ENCODE results near the gene KCNAB1. TPM values are rescaled to one million over a fixed set of nuclear protein-coding genes. Genes with fewer than 3 reads are reported as not detected.

The KCNAB1 gene
- total and polyA plus RNA-seq, 2 of the 8 experiments (the other 6 are each of a cell fraction or from before 2014, with no cell fraction given): 0.51 to 2.3 TPM

GRCh38 chr3:156382458-156383346 is 262.3 kb downstream of the KCNAB1 start:
- no peak overlapping the region for H4K5ac ChIP-seq (ENCODE audit: insufficient read length, low read depth, low read length)
- H3K9me3 ChIP-seq (ENCODE audit: insufficient read depth in 2 of 2, low read depth in 1 of 2, low read length in 1 of 2): no peaks in the 10 kb centered on the region
- 0 out of 2 replicates have a peak overlapping the region, but pooled peaks have one; percentile 83 for H2AFZ ChIP-seq (ENCODE audit: low read length)
- no peak overlapping the region for H3K27ac ChIP-seq (ENCODE audit: low read depth, low read length)
- H3K23me2 ChIP-seq (ENCODE audit: low read depth, low read length): peaks cover 2% of the 10 kb centered on the region; the same call in 1 of the 2 replicates
- no peaks in the 10 kb centered on the region for H3K27me3 ChIP-seq (replicated peaks in 1 of 4; ENCODE audit: control insufficient read depth in 3 of 4, extremely low read depth in 1 of 4, insufficient read depth in 3 of 4, low read length in 3 of 4)
- no peak overlapping the region for H3K18ac ChIP-seq (ENCODE audit: extremely low read depth, low read length)
- H2BK15ac ChIP-seq (ENCODE audit: low read length): no peak overlapping the region
- ChIA-PET POLR2A (ENCODE audit: partially characterized antibody) (interaction anchor here (0.6 kb wide), 1 partner anchor 55 kb away, joined by 4 read pairs; no protein-coding TSS in a partner anchor), CTCF (ENCODE audit: partially characterized antibody) (interaction anchor here (0.6 to 10.8 kb wide), 78 partner anchors 9 to 733 kb away, joined by 3 to 138 read pairs (median 4); no protein-coding TSS in a partner anchor)
- H3K4ac ChIP-seq (replicated peaks; ENCODE audit: insufficient read length, low read depth, low read length): no peak overlapping the region
- H3K23ac ChIP-seq (ENCODE audit: insufficient read length): no peak overlapping the region
- no peaks in the 10 kb centered on the region for H3K79me2 ChIP-seq (ENCODE audit: control insufficient read depth in 1 of 2, insufficient read depth in 2 of 2, low read length in 2 of 2)
- H3K56ac ChIP-seq (replicated peaks; ENCODE audit: insufficient read length, low read depth, low read length): no peak overlapping the region
- DNase-seq (ENCODE audit: low read depth in 1 of 2, low spot score in 2 of 2) (peak in 1 of 2 experiments; percentile 80), FAIRE-seq (peak; percentile 52)
- H4K20me1 ChIP-seq (replicated peaks in 1 of 2; ENCODE audit: control insufficient read depth in 1 of 2, insufficient read depth in 2 of 2, low read length in 2 of 2): no peaks in the 10 kb centered on the region
- no peak overlapping the region for H3K4me3 ChIP-seq (ENCODE audit: extremely low read depth in 1 of 4, insufficient read depth in 2 of 4, low read depth in 3 of 4, low read length in 4 of 4)
- H4K8ac ChIP-seq (ENCODE audit: extremely low read depth, insufficient read depth, low read length): no peak overlapping the region
- no peak overlapping the region for H4K91ac ChIP-seq (replicated peaks; ENCODE audit: insufficient read length, low read length)
- H3K14ac ChIP-seq (ENCODE audit: insufficient read length): no peak overlapping the region
- H2BK5ac ChIP-seq (ENCODE audit: low read depth, low read length): no peak overlapping the region
- H2BK20ac ChIP-seq (ENCODE audit: low read length): no peak overlapping the region
- 79% methylated on average over 9 of the region's 9 CpGs; no CpG with 5 or more reads in 1 of the 2 experiments for WGBS, 2 experiments (ENCODE audit: extremely low coverage in 1 of 2, insufficient coverage in 1 of 2, insufficient read length in 1 of 2, insufficient replicate concordance in 2 of 2, low coverage in 1 of 2, low lambda C conversion rate in 2 of 2, missing lambda C conversion rate in 1 of 2)
- no peaks in the 10 kb centered on the region for H3K4me1 ChIP-seq (replicated peaks in 1 of 4; ENCODE audit: control insufficient read depth in 3 of 4, insufficient read depth in 4 of 4, low read length in 3 of 4)
- no peak overlapping the region for H3K9ac ChIP-seq (replicated peaks in 1 of 4; ENCODE audit: extremely low read depth in 1 of 4, low read depth in 3 of 4, low read length in 3 of 4)
- no peaks in the 10 kb centered on the region for H3K36me3 ChIP-seq (ENCODE audit: control insufficient read depth in 2 of 4, insufficient read depth in 4 of 4, low read length in 3 of 4)
- H2BK12ac ChIP-seq (ENCODE audit: low read depth, low read length): no peak overlapping the region
- no peak overlapping the region for H2BK120ac ChIP-seq (replicated peaks; ENCODE audit: low read depth, low read length)
- H3K79me1 ChIP-seq (ENCODE audit: low read depth, low read length): no peaks in the 10 kb centered on the region
- no peak overlapping the region for H2AK5ac ChIP-seq (ENCODE audit: low read depth, low read length)
- no peak overlapping the region for H3K4me2 ChIP-seq (ENCODE audit: insufficient read depth in 1 of 2, low read depth in 2 of 2, low read length in 2 of 2)
- TF ChIP-seq RBBP5 (IDR thresholded peaks at IDR 0.05; ENCODE audit: borderline replicate concordance, low read depth, low read length) (no peak), SP2 (IDR thresholded peaks at IDR 0.05; ENCODE audit: low read length) (no peak), RAD21 (IDR thresholded peaks at IDR 0.05 in 1 of 2, conservative IDR thresholded peaks at IDR 0.05 in 1 of 2; ENCODE audit: low read depth in 2 of 2, low read length in 2 of 2) (peak; percentile 83 to 90), HDAC2 (IDR thresholded peaks at IDR 0.05; ENCODE audit: borderline replicate concordance in 1 of 2, low read depth in 2 of 2, low read length in 2 of 2) (no peak), SIRT6 (IDR thresholded peaks at IDR 0.05; ENCODE audit: low read length) (no peak), CTCF (IDR thresholded peaks at IDR 0.05; ENCODE audit: control extremely low read depth in 1 of 3, insufficient read depth in 1 of 3, low read depth in 1 of 3, low read length in 3 of 3) (peak; percentile 80 to 86 (median 86))

All from H1 (cell line).